ENCODE data around the gene LAMC3.
"Not testable (repeated sequence)": the region's sequence is repeated elsewhere in the genome, so short reads cannot be mapped to it uniquely, and the experiment has no call there.

The LAMC3 gene

DNA sequence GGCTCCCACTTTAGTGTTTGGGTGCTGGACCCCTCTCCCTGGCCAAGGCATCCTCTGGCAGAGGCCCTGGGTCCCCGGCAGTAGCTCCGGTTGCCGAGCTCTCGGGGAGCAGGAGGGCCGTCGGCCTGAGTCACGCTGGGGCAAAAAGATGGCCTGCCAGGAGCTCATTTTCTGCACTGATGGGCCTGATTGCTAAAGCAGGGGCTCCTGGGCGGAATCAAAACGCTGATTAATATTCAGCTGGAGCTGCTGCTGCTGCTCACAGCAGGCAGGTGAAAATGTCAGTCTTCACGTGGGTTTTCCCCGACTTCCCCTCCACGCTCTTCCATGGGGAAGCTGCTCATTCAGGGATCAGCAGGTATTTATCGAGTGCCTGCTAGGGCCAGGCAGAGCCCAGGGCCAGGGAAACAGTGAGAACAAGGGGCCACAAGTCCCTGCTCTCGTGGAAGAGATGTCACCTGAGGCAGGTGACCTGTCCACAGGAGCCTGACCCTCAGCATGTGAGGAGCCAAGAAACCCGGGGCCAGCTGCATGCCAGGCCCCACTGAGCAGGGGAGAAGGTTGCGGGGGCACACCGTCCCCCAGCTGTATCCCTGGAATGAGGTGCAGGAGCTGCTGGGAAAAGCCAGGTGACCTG is 22.1 kb downstream of the LAMC3 start:
- no peak for DNase-seq

DNA sequence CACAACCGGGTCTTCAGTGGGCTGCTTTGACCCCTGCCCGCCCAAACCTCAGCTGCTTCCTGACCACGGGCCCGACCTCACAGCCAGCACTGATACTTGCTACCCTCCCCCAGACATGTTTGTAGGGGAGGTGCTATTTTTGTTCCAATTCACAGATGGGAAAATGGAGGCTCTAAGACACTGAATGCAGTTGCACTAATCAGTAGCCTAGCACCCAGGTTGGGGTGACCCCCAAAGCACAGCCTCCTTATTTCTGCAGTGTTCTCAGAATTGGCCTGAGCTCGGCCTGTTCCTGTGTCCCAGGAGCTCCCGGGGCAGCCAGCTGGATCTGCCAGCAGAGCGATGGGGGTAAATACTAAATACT is 22.6 kb downstream of the LAMC3 start:
- no peak for DNase-seq

DNA sequence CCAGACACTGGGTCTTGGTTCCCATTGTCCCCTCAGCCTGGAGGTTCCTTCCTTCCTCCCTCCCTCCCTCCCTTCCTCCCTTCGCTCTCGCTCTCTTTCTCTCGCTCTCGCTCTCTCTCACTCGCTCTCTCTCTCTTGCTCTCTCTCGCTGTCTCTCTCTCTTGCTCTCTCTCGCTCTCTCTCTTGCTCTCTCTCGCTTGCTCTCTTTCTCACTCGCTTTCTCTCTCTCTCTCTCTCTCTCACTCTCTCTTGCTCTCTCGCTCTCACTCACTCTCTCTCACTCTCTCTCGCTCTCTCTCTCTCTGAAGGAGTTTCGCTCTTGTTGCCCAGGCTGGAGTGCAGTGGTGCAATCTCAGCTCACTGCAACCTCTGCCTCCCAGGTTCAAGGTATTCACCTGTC is 23.4 kb downstream of the LAMC3 start:
- no peak for DNase-seq

DNA sequence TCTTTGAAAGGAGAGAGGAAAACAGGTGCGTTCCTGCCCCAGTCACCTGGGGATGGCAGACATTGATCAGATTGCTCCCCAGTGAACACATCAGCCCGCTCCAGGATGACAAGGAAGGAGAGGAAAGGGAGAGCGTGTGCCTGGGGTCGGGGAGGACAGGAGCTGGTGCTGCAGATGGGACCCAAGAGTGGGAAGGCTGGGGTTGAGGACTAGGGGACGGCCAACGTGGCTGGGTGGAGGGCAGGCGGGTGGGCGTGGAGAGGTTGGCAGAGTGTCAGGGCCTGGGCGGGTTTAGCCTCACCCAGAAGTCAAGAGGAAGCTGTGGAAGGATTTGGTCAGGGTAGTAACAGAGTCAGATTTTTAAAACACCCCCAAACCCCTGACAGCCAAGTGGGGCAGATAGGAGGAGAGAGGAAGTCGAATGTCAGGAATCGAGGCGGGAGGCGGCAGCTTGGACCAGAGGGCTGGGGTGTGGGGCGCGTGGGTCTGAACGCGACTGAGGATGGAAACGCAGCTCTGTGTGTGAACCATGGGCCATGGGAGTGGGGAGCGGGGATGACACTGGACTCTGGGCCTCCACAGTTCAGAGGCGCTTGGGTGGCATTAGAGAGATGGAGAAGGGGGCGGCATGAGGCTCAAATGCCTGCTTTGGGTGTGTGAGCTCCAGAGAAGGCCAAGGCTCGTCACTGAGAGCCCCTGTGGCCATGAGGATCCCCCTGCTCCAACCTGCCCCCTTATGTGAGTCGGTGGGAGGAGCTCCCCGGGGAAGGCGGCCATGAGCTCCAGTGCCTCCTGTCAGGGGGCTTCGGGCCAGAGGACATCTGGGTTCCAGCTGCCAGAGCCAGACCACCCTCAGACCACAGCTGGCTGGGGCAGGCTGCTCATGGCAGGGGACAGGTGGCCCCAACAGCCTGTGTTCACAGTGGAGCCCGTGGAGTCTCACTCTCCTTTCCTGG is 24.6 kb downstream of the LAMC3 start:
- DNase-seq: no peak

DNA sequence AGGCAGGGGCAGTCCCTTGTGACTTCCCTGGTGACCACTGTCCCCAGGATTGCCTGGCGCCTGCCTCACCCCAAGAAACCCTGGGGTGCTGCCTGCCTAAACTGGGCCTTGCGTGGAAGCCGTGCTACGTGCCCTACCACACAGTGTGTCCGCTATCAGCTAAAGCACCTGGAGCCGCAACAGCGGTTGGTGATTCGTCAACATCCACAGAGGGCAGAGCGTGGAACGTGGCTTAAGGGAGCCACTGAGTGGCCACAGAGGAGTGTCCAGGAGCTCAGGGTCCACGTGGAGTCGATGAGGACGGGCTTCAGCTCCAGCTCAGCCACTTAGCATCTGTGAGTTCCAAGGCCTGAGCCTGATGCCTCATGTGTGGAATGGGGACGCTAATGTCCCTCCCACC is 25.3 kb downstream of the LAMC3 start:
- no peak for DNase-seq

DNA sequence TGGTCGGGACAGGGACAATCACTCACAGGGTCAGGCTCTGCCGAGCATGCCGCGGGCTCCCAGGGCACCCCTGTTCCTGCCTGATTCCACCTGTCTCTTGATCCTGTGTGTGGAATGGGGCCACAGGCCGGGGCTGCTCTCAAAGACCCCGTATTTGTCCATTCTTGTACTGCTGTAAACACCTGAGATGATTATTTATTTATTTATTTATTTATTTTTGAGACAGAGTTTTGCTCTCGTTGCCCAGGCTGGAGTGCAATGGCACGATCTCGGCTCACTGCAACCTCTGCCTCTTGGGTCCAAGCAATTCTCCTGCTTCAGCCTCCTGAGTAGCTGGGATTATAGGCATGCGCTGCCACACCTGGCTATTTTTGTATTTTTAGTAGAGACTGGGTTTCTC is 25.8 kb downstream of the LAMC3 start:
- DNase-seq: not testable (repeated sequence)

DNA sequence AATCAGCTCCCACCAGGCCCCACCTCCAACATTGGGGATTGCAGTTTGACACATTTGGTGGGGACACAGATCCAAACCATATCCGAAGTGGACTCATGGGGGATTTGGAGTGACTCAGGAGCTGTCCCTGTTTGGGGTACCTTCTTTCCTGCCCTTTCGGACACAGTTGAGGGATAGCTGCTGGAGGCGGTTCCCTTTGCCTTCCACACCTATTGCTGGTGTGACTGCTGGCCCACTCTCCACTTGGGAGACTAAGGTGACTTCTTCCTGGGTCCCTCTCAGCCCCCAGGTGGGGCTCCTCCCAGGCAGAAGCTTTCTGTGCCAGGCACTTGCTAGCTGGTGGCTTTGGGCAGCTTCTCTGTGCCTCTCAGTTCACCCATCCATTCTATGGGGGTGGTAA is 26.6 kb downstream of the LAMC3 start:
- no peak for DNase-seq

DNA sequence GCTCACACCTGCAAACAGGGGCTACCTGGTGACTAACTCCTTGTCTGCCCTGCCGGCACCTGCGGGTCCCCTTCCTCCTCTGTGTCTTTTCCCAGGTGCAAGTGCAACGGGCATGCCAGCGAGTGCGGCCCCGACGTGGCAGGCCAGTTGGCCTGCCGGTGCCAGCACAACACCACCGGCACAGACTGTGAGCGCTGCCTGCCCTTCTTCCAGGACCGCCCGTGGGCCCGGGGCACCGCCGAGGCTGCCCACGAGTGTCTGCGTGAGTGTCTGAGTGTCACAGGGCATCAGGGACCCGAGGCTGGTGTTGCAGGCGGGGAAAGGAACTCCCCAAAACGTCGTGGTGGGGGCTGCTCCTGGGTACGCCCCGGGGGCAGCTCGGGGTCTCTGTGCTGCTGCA is 27.1 kb downstream of the LAMC3 start:
- no peak for DNase-seq

DNA sequence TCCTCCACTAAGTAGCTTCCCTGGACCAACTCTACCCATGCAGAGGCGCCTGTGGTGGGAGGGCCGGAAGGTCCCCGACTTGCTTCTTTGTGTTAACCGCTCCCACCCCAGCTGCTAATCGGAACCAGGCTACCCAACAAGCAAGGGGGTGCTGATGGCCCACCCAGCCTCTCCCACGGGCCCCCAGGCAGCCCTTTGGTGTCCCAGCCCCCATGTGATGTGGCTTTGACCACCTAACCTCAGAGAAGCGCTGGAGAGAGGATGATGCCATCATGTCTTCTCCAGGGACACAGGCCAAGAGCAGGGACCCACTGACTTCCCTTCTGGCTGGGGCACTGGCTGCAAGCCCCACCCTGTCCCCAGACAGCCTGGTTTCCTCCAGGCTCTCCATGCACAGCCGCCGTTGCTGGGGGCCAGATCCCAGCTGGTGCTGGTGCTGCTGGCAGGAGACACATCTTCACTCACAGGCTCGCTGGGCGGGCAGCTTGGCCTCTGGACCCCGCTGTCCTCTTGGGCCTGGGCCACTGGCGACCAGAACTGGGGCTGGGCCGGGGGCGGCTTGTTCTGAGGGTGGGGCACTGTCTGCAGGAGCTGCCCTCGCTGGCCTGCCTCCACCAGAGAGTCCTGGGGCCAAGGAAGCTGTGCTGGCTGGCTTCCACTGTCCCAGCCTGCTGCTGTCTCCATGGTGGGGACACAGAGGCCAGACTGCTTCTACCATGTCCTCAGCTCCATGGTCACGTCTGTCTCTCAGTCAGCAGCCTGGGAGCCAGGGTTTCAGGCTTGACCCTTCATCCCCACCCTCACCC is 27.8 kb downstream of the LAMC3 start:
- no peak for DNase-seq

DNA sequence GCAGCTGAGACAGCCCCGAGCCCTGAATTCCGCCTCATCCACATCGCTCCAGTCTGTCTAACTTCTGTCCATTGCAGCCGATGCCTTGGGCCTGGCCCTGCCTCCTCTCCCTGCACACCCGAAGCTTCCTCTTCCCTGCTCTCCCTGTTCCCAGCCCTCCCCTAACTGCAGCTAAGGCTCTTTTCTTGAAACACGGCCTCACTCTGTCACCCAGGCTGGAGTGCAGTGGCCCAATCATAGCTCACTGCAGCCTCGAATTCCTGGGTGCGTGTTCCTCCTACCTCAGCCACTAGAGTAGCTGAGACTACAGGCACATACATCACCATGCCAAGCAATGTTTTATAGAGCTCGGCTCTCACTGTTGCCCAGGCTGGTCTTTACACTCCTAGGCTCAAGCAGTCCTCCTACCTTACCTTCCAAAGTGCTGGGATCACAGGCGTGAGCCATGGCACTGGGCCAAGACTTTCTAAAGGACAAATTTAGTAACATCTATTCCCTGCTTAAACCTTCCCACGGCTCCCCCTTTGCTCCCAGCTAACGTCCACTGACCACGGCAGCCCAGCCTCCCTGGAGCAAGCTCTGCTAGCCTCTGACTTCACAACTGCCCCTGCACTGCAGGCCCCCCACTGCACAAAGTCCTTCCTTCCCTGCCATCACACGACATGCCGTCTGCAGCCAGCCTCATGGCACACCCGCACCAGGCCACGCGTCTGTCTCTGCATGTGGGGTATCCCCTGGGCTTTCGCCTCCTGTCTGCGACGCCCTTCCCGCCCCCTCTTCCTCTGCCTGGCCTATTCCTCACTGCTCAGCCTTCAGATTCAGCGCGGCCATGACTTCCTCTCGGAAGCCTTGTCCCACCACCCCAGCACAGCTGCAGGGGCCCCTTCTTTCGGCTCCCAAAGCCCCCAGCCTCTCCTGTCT is 28.6 kb downstream of the LAMC3 start:
- DNase-seq: no peak

DNA sequence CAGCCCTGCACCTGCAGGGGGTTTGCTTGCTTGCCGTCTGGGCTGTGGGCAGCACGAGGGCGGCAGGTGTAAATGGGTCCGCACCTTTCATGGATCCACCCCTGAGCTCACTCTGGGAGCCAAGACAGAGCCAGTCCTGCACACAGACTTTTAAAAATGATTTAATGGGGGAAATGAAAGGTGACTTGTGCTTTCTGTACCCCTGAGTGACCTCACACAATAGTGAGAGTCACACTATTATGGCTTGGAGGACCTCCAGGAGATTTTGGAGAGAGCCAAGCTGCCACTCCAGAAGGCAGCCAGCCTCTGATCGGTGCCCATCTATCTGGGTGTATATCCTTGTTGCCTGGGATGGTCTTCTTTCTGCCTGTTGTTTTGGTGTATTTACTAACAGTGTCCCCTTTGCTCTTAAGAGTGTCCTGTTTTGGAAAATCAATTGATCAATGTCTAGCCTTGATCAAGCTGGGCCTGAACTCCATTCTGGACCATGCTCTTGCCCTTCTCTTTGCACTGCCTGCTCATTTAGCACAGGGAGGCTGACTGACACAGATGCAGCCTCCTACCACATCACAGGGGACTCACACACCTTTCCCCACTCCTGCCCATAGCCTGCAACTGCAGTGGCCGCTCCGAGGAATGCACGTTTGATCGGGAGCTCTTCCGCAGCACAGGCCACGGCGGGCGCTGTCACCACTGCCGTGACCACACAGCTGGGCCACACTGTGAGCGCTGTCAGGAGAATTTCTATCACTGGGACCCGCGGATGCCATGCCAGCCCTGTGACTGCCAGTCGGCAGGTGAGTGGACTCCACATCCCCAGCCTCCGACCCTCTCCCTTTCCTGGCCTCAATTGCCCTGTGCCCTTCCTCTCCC is 29.5 kb downstream of the LAMC3 start:
- DNase-seq: no peak

DNA sequence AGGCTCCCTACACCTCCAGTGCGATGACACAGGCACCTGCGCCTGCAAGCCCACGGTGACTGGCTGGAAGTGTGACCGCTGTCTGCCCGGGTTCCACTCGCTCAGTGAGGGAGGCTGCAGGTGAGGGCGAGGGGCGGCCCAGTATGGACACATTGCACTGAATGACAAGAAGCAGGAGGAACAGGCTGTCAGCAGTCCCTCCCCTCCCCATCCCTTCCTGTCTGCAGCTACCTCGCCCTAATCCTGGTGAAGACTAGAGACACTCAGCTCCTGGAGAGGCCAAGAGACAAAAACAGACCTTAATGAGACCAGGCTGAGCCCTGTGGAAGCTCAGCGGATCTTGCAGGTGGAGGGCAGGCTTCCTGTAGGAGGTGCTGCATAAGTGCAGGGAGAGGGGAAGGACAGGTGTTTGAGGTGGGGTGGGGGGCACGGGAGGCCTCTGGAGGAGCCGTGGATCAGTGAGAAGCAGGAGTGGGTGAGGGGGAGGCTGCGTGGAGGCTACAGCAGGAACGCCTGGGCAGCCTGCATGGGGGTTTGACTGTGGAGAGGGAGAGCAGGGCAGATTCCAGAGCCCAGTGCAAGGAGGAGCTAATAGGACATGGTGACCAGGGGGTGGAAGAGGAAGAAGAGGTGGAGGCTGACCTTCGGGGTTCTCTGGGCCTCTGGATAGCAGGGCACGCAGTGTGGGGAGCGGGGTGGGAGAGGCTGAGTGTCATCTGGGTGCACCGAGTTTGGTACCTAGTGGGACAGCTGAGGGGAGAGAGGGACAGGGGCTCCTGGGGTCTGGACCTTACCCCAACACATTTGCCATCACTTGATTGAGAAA is 30.4 kb downstream of the LAMC3 start:
- no peak for DNase-seq

DNA sequence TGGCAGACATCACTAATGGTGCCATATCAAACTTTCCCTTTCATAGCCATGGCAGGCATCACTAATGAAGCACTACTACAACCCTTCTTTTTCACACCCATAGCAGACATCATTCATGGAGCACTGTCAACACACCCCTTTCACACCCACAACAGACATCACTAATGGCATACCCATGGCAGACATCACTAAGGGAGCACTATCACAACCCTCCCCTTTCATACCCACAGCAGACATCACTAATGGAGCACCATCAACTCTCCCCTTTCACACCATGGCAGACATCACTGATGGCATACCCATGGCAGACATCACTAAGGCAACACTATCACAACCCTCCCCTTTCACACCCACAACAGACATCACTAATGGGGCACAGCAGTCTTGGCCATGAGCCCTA is 33.7 kb downstream of the LAMC3 start:
- DNase-seq: no peak

DNA sequence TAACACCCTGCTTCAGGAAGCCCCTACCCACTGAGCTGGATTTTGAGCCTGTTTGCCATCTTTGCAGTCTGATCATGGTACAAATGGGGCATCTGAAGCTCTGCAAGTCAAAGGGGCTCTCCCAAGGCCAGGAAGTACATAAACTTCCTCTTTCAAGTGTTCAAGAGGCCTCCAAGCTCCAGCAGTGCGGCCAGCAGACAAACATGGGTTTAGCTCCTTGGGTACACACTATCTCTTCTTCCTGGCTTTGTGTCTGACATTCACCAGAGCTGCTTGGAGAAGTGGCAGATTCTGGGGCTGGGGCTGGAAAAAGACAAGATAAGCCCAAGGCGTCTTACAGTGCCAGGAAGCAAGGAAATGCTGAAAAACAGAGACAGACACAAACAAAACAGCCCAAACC is 34.1 kb downstream of the LAMC3 start:
- DNase-seq: no peak

DNA sequence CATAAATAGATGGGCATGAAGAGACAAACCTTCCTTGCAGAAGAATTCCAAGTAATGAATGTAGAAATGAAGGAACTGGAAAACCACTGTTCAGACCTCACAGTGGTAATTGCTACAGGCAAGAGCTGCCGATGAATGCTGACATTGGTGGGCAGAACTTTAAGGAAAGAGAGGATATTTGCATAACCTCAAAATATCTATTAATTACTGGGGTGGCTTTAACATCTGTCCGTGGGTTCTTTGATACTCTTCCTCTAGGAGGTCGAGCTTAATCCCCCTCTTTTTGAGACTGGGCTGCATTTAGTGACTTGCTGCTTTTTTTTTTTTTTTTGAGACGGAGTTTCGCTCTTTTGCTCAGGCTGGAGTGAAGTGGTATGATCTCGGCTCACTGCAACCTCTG is 34.7 kb downstream of the LAMC3 start:
- no peak for DNase-seq

DNA sequence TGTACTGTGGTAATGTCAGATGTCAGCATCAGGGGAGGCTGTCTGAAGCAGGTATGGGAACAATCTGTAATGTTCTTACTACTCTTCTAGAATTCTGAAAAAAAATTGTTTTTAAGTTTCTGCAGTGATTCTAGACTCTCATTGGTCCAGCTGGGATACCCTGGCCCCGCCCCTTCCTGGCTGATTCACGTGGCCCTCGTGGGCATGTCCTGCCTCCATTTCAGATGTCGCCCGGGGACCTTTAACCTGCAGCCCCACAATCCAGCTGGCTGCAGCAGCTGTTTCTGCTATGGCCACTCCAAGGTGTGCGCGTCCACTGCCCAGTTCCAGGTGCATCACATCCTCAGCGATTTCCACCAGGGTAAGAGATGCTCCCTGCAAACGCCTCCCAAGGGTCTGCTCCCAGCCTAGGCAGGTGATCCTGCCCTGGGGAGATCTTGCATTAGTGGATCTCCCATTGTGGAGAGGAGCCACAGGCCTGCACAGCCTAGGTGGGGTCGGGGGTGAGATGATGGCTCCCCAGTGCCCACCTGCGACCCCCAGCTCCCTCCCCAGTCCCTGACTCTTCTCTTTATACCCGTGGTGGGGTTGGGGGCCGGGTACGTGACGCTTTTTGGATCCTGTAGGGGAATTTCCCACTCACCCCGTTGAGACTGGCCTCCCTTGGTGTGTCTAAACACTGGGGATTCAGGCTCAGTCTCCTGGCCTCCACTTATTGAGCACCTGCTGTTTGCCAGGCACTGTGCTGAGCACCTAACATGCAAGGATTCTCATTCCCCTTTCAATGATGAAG is 36.5 kb downstream of the LAMC3 start:
- DNase-seq: peak; percentile 54

DNA sequence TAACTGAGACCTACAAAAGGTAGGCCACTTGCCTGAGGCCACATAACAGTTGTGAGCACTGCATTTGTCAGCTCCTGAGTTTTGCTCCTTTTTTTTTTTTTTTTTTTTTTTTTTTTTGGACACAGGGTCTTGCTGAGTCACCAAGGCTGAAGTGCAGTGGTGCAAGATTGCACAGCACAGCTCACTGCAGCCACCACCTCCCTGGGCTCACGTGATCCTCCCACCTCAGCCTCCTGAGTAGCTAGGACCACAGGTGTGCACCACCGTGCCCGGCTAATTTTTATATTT is 37.1 kb downstream of the LAMC3 start:
- DNase-seq: no peak

DNA sequence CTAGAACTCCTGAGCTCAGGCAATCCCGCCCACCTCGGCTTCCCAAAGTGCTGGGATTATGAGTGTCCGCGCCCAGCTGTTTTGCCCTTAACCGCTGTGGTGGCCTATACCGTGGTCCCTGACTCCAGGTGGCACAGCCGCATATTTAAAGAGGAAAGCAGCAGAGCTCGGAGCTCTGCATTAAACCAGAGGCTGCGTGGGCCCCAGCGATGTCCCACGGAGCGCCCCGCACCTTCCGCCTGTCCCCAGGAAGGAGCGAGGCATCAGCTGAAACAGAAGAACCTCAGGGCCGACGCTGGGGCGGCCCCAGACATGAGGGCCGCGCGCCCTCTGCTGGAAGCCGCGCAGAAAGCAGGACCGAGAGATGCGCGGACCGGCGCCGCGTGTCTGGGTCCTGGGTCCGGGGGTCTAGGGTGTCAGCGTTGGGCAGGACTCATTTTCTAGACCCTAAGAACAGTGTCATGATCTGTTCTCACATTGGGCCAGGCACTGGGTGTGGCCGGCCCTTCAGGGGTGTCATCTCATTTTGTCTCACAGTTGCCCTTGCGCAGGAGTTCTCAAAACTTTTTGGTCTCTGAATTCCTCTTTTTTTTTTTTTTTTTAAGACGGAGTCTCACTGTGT is 37.7 kb downstream of the LAMC3 start:
- DNase-seq: peak; percentile 70

DNA sequence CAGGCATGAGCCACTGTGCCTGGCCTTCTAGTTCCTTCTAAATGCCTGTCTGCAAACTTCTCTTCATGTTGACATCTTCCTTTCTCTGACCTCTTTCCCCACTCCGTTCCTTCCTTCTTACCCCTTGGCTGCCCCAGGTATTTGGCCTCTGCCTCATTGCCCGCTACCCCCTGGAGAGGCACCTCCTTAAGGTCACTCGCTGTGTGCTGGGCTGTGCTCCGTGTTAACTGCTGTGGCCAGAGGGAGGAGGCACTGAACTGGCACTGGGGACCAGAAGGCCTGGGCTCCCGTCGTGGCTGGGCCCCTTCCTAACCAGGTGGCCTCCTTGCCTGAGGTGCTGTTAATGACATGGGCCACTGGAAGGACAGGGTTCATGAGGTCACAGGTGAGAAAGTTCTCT is 39.4 kb downstream of the LAMC3 start:
- DNase-seq: no peak

DNA sequence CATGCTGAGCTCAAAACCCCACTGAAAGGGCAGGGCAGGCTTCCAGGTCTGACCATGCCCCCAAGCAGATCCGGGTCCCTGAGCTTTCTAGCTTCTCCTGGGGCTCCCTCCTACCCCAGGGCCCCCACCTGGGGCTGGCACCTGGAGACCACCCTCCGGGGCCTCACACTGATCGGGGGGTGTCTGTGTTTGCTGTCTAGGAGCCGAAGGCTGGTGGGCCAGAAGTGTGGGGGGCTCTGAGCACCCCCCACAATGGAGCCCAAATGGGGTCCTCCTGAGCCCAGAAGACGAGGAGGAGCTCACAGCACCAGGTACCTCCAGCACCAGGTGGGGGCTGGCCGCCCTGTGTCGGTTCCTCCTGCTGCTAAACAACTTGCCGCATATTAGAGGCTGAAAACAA is 39.8 kb downstream of the LAMC3 start:
- DNase-seq: no peak
